Prostate gland (tissue), 2 donors: Measurements from ENCODE around the gene WBP11. TPM values are rescaled to one million over a fixed set of nuclear protein-coding genes. Genes with fewer than 3 reads are reported as not detected.
A peak's percentile ranks its signal among the peaks of the same experiment; 100 is the strongest.

ENCODE experiments used
- DNase-seq: peaks from one replicate; pipeline ENCODE4 v3.0.0-alpha.2; 2019; ENCODE audit warnings: low spot score
- H3K27ac ChIP-seq, 2 donors: fragments of 200-600 bp; sonication (generic); 2 replicates each; pipeline ENCODE4 v1.5.1; 2017 to 2019
- H3K27me3 ChIP-seq: fragments of 200-600 bp; sonication (generic); replicated peaks from 2 replicates; pipeline ENCODE4 v1.5.1; 2019; ENCODE audit not compliant: insufficient read depth
- H3K36me3 ChIP-seq, 2 donors: fragments of 200-600 bp; sonication (generic); 1 replicate in 1 of 2; 2 replicates in 1 of 2; pipeline versions ENCODE4 v1.5.1 to v1.8.1; 2017 to 2019
- H3K4me1 ChIP-seq: fragments of 200-600 bp; sonication (generic); replicated peaks from 2 replicates; pipeline ENCODE4 v1.5.1; 2019
- H3K4me3 ChIP-seq, 2 donors: fragments of 200-600 bp; sonication (generic); 2 replicates each; pipeline ENCODE4 v1.5.1; 2017 to 2019
- H3K9me3 ChIP-seq: fragments of 200-600 bp; sonication (generic); 2 replicates; pipeline ENCODE4 v1.5.1; 2017
- CTCF ChIP-seq, 4 experiments: fragments of 200-600 bp in 2 of 4; fragments of 450-650 bp in 2 of 4; sonication (generic) in 2 of 4; IDR thresholded peaks; 1 replicate in 3 of 4; 2 replicates in 1 of 4; pipeline ENCODE4 v1.5.1; 2016 to 2019; ENCODE audit warnings: antibody characterized with exemption in 4 of 4, mild to moderate bottlenecking in 2 of 4, moderate library complexity in 2 of 4
- POLR2A ChIP-seq: fragments of 450-650 bp; IDR thresholded peaks from one replicate; pipeline ENCODE4 v1.6.1; 2016; ENCODE audit warnings: antibody characterized with exemption, mild to moderate bottlenecking
- POLR2AphosphoS5 ChIP-seq: sonication (generic); formaldehyde crosslinking; IDR thresholded peaks from one replicate; pipeline ENCODE4 v1.6.1; 2017; ENCODE audit warnings: antibody characterized with exemption
- whole genome bisulfite sequencing: methylation state at CpG from one replicate; pipeline ENCODE4 v1.1.5; 2018; 5-methylcytosine and 5-hydroxymethylcytosine counted together
- intact Hi-C: fragments of 100-400 bp; cut with DNase I; formaldehyde crosslinking; loops from one replicate; pipeline ENCODE4 v1.14.2; 2022
- total RNA-seq, 2 donors: library from RNA; depleted of rRNA; stranded (reverse); fragments of >200 nt; gene quantifications; one replicate each; pipeline ENCODE4 v1.1.0, GENCODE V29; 2016

Gene WBP11
- total RNA-seq: 10 to 100 TPM; 29.6 to 29.8 TPM

GRCh38 chr12:14803011-14803829 lies at the start of gene WBP11, which contains the start of gene C12orf60:
TSS of gene WBP11 (minus strand) at chr12:14803478. CDS start at chr12:14801383, 2,095 bp downstream.
TSS of gene C12orf60 (plus strand) at chr12:14803670. CDS start at chr12:14822936, 19,266 bp downstream.
- 0% methylated on average over 50 of the region's 50 CpGs for WGBS
- Histone ChIP-seq H3K9me3 (no peaks in the 10 kb centered on the region), H3K27ac (peak within 1 kb of the TSS; percentile 88), H3K4me1 (no peaks in the 10 kb centered on the region), H3K4me3 (peak within 1 kb of the TSS; percentile 86 to 92), H3K36me3 (no peaks in the 10 kb centered on the region), H3K27me3 (no peaks in the 10 kb centered on the region)
- TF ChIP-seq CTCF (IDR thresholded peaks at IDR 0.05) (no peak), POLR2AphosphoS5 (peak; percentile 99), POLR2A (peak; percentile 68)
- intact Hi-C loops: no loop called here
- DNase-seq: peak; percentile 98

- H3K27ac ChIP-seq: no peak overlapping the region
- no peaks in the 10 kb centered on the region for H3K4me1 ChIP-seq
- intact Hi-C loops: no loop called here
- no peak overlapping the region for H3K4me3 ChIP-seq
- no peak for TF ChIP-seq POLR2A
- TF ChIP-seq CTCF (IDR thresholded peaks at IDR 0.05): no peak
- no peaks in the 10 kb centered on the region for H3K9me3 ChIP-seq
- DNase-seq: no peak
- no peaks in the 10 kb centered on the region for H3K36me3 ChIP-seq
- H3K27me3 ChIP-seq: no peaks in the 10 kb centered on the region
Observed at GRCh38 chr12:14852880-14853279, 49.6 kb upstream of the WBP11 start.

- H3K4me1 ChIP-seq: no peaks in the 10 kb centered on the region
- intact Hi-C loops: no loop called here
- no peaks in the 10 kb centered on the region for H3K27me3 ChIP-seq
- WGBS: 0% methylated on average over 1 of the region's 1 CpG
- DNase-seq: no peak
- no peak overlapping the region for H3K4me3 ChIP-seq
- no peaks in the 10 kb centered on the region for H3K9me3 ChIP-seq
- H3K36me3 ChIP-seq: no peaks in the 10 kb centered on the region
- peak overlapping the region in 1 of 2 donors; percentile 59 for H3K27ac ChIP-seq
- TF ChIP-seq POLR2AphosphoS5 (no peak), CTCF (IDR thresholded peaks at IDR 0.05) (no peak), POLR2A (no peak)
Observed at GRCh38 chr12:14850929-14851663, 47.8 kb upstream of the WBP11 start.

- Histone ChIP-seq H3K27ac (peak overlapping the region; percentile 50 to 59), H3K9me3 (no peaks in the 10 kb centered on the region), H3K4me3 (no peak overlapping the region), H3K4me1 (no peaks in the 10 kb centered on the region), H3K27me3 (no peaks in the 10 kb centered on the region), H3K36me3 (no peaks in the 10 kb centered on the region)
- DNase-seq: no peak
- TF ChIP-seq CTCF (IDR thresholded peaks at IDR 0.05) (no peak), POLR2AphosphoS5 (peak; percentile 84)
- intact Hi-C loops: loop anchor here (5.0 to 10.0 kb wide), 4 partner anchors 43 to 425 kb away; partner anchors contain the start of gene RERG
- 15% methylated on average over 2 of the region's 2 CpGs for WGBS
Observed at GRCh38 chr12:14849661-14850060, 46.4 kb upstream of the WBP11 start.
